Hepatocyte (in vitro differentiated cells): ENCODE measurements around the gene C1orf50.

Experiments
- CTCF ChIP-seq: fragments of 200-600 bp; sonication (generic); IDR thresholded peaks from 2 replicates; pipeline ENCODE4 v1.5.1; 2016; ENCODE audit warnings: antibody characterized with exemption, mild to moderate bottlenecking; ENCODE audit not compliant: poor library complexity
- EZH2 ChIP-seq: fragments of 200-600 bp; sonication (generic); IDR thresholded peaks from 2 replicates; pipeline ENCODE4 v1.6.1; 2016; ENCODE audit warnings: antibody characterized with exemption, mild to moderate bottlenecking, borderline replicate concordance

- TF ChIP-seq EZH2 (no peak), CTCF (no peak)
These were observed 46.2 kb upstream of the C1orf50 start for GRCh38 chr1:42720868-42721267.
